ENCODE results near the gene GPRC5D. TPM values are rescaled to one million over a fixed set of nuclear protein-coding genes. Genes with fewer than 3 reads are reported as not detected.

The GPRC5D gene
- total and polyA plus RNA-seq, 12 donors, result 0.04 TPM; not detected in 11

- WGBS, 2 donors, result 92 to 95% methylated on average over 12 of the region's 12 CpGs
- no peaks in the 10 kb centered on the region for H3K36me3 ChIP-seq
- DNase-seq (no peak), ATAC-seq (no peak)
- peaks cover 0 to 19% (median 15%) of the 10 kb centered on the region in 9 donors for H3K4me1 ChIP-seq
- no peaks in the 10 kb centered on the region for H3K9me3 ChIP-seq
- H3K27ac ChIP-seq, result peak overlapping the region in 1 of 10 donors; percentile 8
- TF ChIP-seq CTCF (IDR thresholded peaks at IDR 0.05), result no peak
- intact Hi-C loops (cut with DNase I), result loop anchor here in 1 of 10 donors (10.0 kb wide), 1 partner anchor 74 kb away; no protein-coding TSS in a partner anchor
- H3K27me3 ChIP-seq, result peaks cover 0 to 3% (median 0%) of the 10 kb centered on the region in 7 donors
- H3K4me3 ChIP-seq, result no peak overlapping the region
Observed at GRCh38 chr12:12908711-12909110, 43.3 kb downstream of the GPRC5D start.

GRCh38 chr12:12908252-12908651, 43.7 kb downstream of the GPRC5D start:
- H3K36me3 ChIP-seq, result no peaks in the 10 kb centered on the region
- WGBS, 2 donors, result 91 to 92% methylated on average over 14 of the region's 14 CpGs
- no peak overlapping the region for H3K4me3 ChIP-seq
- ATAC-seq (no peak), DNase-seq (no peak)
- intact Hi-C loops (cut with DNase I), result loop anchor here in 1 of 10 donors (10.0 kb wide), 1 partner anchor 73 kb away; no protein-coding TSS in a partner anchor
- no peak for TF ChIP-seq CTCF (IDR thresholded peaks at IDR 0.05)
- peaks cover 0 to 3% (median 0%) of the 10 kb centered on the region in 7 donors for H3K27me3 ChIP-seq
- no peak overlapping the region for H3K27ac ChIP-seq
- peaks cover 0 to 19% (median 15%) of the 10 kb centered on the region in 9 donors for H3K4me1 ChIP-seq
- H3K9me3 ChIP-seq, result no peaks in the 10 kb centered on the region

GRCh38 chr12:12907552-12907951, 44.4 kb downstream of the GPRC5D start:
- Histone ChIP-seq H3K36me3 (no peaks in the 10 kb centered on the region), H3K9me3 (no peaks in the 10 kb centered on the region), H3K4me1 (peaks cover 0 to 19% (median 15%) of the 10 kb centered on the region in 9 donors), H3K4me3 (no peak overlapping the region), H3K27me3 (peaks cover 0 to 6% (median 0%) of the 10 kb centered on the region in 7 donors), H3K27ac (no peak overlapping the region)
- no peak for TF ChIP-seq CTCF (IDR thresholded peaks at IDR 0.05)
- ATAC-seq (no peak), DNase-seq (no peak)
- intact Hi-C loops (cut with DNase I), result loop anchor here in 1 of 10 donors (10.0 kb wide), 1 partner anchor 73 kb away; no protein-coding TSS in a partner anchor
- WGBS, 2 donors, result 94 to 96% methylated on average over 5 of the region's 5 CpGs

DNA sequence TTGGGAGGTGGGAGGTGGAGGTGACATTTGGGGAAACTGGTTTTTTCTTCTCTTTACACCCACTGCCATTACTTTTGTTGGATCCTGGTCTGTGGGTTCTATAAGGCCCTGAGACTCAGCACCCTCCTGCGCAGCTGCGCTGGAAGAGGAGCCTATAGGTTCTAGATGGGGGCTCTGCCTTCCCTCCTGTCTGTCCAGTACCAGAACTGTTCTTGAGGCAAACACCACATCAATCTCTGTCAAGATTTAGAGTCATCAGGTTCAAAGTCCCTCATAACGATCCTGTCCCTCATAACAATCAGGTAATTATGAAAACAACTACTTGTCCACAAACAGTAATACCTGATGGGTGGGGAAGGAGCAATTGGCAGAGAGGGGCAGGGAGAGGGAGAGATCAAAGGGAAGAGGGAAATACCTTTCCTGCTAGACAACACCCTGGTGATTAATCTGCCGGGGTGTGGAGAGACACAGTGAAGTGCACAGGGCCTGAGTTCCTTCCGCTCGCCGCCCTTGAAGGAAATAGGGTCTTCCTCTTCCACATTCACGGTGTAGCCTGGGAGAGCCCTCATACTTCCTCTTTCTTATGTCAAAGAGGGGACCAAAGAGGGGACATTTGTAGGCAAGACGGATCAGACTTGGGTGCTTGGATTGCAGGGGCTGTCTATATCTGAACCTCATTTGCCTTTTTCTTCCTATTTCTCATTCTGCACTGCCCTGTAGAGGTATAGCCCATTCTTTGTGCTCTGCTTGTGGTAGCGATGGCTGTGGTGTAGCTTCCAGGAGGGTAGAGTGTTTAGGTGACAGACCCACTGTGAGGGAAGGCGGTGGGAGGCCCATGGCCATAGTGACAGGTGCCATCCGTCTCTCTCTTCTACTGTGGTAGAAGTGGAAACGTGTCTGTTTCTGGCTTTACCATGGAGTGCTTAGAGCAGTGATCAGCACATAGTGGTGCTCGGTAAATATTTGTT, 48.0 kb downstream of the GPRC5D start:
- no peak for ATAC-seq
- Histone ChIP-seq H3K27ac (no peak overlapping the region), H3K4me1 (peaks cover 0 to 26% (median under 1%) of the 10 kb centered on the region in 9 donors), H3K4me3 (no peak overlapping the region), H3K9me3 (no peaks in the 10 kb centered on the region), H3K27me3 (peaks cover 0 to 11% (median 0%) of the 10 kb centered on the region in 7 donors), H3K36me3 (no peaks in the 10 kb centered on the region)
- intact Hi-C loops (cut with DNase I), result loop anchor here in 1 of 10 donors (10.0 kb wide), 1 partner anchor 69 kb away; no protein-coding TSS in a partner anchor
- 82 to 85% methylated on average over 14 of the region's 14 CpGs for WGBS, 2 donors
- no peak for DNase-seq
- no peak for TF ChIP-seq CTCF (IDR thresholded peaks at IDR 0.05)

Data from heart right ventricle (tissue), 16 donors.